Thoracic aorta (tissue), 2 donors: ENCODE results near the gene ITPKC. TPM values are rescaled to one million over a fixed set of nuclear protein-coding genes. Genes with fewer than 3 reads are reported as not detected.

Experiments
- ATAC-seq: fragments of 150-250 bp; one replicate; pipeline ENCODE4 v1.8.0; 2017; ENCODE audit warnings: low read depth; ENCODE audit not compliant: insufficient number of reproducible peaks, low FRiP score
- DNase-seq: peaks from one replicate; pipeline ENCODE4 v3.0.0-alpha.2; 2020; ENCODE audit warnings: low spot score
- H3K27ac ChIP-seq, 2 donors: fragments of 200-600 bp; sonication (generic); 1 replicate in 1 of 2; 2 replicates in 1 of 2; pipeline ENCODE4 v1.5.1; 2016; ENCODE audit warnings: mild to moderate bottlenecking in 2 of 2, moderate library complexity in 2 of 2
- H3K27me3 ChIP-seq: fragments of 200-600 bp; sonication (generic); replicated peaks from 2 replicates; pipeline ENCODE4 v1.6.0; 2016; ENCODE audit warnings: mild to moderate bottlenecking; ENCODE audit not compliant: insufficient read depth
- H3K36me3 ChIP-seq: fragments of 200-600 bp; sonication (generic); one replicate; pipeline ENCODE4 v1.5.1; 2016
- H3K4me1 ChIP-seq, 2 donors: fragments of 200-600 bp; sonication (generic); 1 replicate in 1 of 2; 2 replicates in 1 of 2; pipeline versions ENCODE4 v1.5.1 to v1.6.0; 2016; ENCODE audit warnings: low read depth in 2 of 2, mild to moderate bottlenecking in 1 of 2; ENCODE audit not compliant: control insufficient read depth in 1 of 2
- H3K4me3 ChIP-seq: fragments of 200-600 bp; sonication (generic); 2 replicates; pipeline ENCODE4 v1.5.1; 2016; ENCODE audit warnings: mild to moderate bottlenecking
- H3K9me3 ChIP-seq: fragments of 200-600 bp; sonication (generic); 2 replicates; pipeline ENCODE4 v1.5.1; 2016
- CTCF ChIP-seq: fragments of 200-600 bp; sonication (generic); IDR thresholded peaks from one replicate; pipeline ENCODE4 v1.5.1; 2019; ENCODE audit warnings: antibody characterized with exemption
- total RNA-seq, 2 donors: library from RNA; depleted of rRNA; stranded (reverse); fragments of >200 nt; gene quantifications; one replicate each; pipeline versions ENCODE4 v1.1.0 to v1.2.3, GENCODE V29; 2016

The ITPKC gene
- total RNA-seq, 2 donors from 2014 or later = 45.4 to 79.4 TPM

GRCh38 chr19:40716031-40716481 lies 856 bp upstream of the ITPKC start:
- no peaks in the 10 kb centered on the region for H3K9me3 ChIP-seq
- H3K27ac ChIP-seq = peak overlapping the region; percentile 99
- peaks cover 13 to 40% of the 10 kb centered on the region in 2 donors for H3K4me1 ChIP-seq
- no peaks in the 10 kb centered on the region for H3K36me3 ChIP-seq
- ATAC-seq (peak; percentile 7), DNase-seq (peak; percentile 78)
- no peak for TF ChIP-seq CTCF
- peak overlapping the region; percentile 87 for H3K4me3 ChIP-seq
- H3K27me3 ChIP-seq = no peaks in the 10 kb centered on the region

- TF ChIP-seq CTCF = no peak
- Histone ChIP-seq H3K27me3 (no peaks in the 10 kb centered on the region), H3K4me3 (peak overlapping the region; percentile 87), H3K27ac (peak overlapping the region; percentile 99), H3K4me1 (peaks cover 25 to 53% of the 10 kb centered on the region in 2 donors), H3K36me3 (no peaks in the 10 kb centered on the region), H3K9me3 (no peaks in the 10 kb centered on the region)
- no peak for DNase-seq
- ATAC-seq = no peak
Observed at GRCh38 chr19:40717325-40717879, 490 bp downstream of the ITPKC start.

- peaks cover 27 to 56% of the 10 kb centered on the region in 2 donors for H3K4me1 ChIP-seq
- no peak for TF ChIP-seq CTCF
- DNase-seq (no peak), ATAC-seq (no peak)
- no peaks in the 10 kb centered on the region for H3K9me3 ChIP-seq
- H3K27ac ChIP-seq = peak overlapping the region; percentile 99
- no peaks in the 10 kb centered on the region for H3K27me3 ChIP-seq
- H3K36me3 ChIP-seq = no peaks in the 10 kb centered on the region
- H3K4me3 ChIP-seq = peak overlapping the region; percentile 87
Observed at GRCh38 chr19:40717880-40718773, 1.2 kb downstream of the ITPKC start.

GRCh38 chr19:40718774-40719391 lies 2.0 kb downstream of the ITPKC start:
- Histone ChIP-seq H3K9me3 (no peaks in the 10 kb centered on the region), H3K4me1 (peaks cover 27 to 54% of the 10 kb centered on the region in 2 donors), H3K27me3 (no peaks in the 10 kb centered on the region), H3K27ac (peak overlapping the region; percentile 99), H3K36me3 (peaks cover 5% of the 10 kb centered on the region), H3K4me3 (peak overlapping the region; percentile 87)
- DNase-seq = no peak
- no peak for ATAC-seq
- no peak for TF ChIP-seq CTCF

- Histone ChIP-seq H3K27me3 (no peaks in the 10 kb centered on the region), H3K9me3 (no peaks in the 10 kb centered on the region), H3K4me3 (peak overlapping the region; percentile 87), H3K36me3 (peaks cover 7% of the 10 kb centered on the region), H3K4me1 (peaks cover 22 to 49% of the 10 kb centered on the region in 2 donors), H3K27ac (peak overlapping the region; percentile 99)
- no peak for ATAC-seq
- no peak for DNase-seq
- TF ChIP-seq CTCF = no peak
Observed at GRCh38 chr19:40719414-40719894, 2.5 kb downstream of the ITPKC start.
